GM12874 (cell line): ENCODE measurements around the gene C1orf210.

Source experiments
- TF ChIP-seq, protein P1 (sequence below): IDR thresholded peaks from 2 replicates; pipeline ENCODE4 v1.5.1; 2011; ENCODE audit warnings: low read depth, mild to moderate bottlenecking, control low read depth, low read length, moderate library complexity; ENCODE audit not compliant: insufficient read depth

C1orf210 gene

DNA sequence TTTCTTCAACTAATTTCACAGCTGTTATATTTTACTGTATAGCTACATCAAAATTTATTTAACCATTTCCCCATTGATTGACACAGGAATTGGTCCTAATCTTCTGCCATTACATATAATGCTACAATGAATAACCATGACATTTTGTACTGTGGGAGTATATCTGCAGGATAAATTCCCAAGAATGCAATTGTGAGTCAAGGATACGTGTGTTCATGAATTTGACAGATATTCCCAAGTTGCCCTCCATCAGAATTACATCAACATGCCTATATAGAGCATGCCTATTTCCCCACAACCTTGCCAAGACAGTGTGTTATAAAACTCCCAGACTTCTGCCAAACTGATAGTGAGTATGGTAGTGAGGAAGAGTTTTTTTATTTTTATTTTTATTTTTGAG lies 12.7 kb upstream of the C1orf210 start:
- TF ChIP-seq, protein P1, sequence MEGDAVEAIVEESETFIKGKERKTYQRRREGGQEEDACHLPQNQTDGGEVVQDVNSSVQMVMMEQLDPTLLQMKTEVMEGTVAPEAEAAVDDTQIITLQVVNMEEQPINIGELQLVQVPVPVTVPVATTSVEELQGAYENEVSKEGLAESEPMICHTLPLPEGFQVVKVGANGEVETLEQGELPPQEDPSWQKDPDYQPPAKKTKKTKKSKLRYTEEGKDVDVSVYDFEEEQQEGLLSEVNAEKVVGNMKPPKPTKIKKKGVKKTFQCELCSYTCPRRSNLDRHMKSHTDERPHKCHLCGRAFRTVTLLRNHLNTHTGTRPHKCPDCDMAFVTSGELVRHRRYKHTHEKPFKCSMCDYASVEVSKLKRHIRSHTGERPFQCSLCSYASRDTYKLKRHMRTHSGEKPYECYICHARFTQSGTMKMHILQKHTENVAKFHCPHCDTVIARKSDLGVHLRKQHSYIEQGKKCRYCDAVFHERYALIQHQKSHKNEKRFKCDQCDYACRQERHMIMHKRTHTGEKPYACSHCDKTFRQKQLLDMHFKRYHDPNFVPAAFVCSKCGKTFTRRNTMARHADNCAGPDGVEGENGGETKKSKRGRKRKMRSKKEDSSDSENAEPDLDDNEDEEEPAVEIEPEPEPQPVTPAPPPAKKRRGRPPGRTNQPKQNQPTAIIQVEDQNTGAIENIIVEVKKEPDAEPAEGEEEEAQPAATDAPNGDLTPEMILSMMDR: no peak

DNA sequence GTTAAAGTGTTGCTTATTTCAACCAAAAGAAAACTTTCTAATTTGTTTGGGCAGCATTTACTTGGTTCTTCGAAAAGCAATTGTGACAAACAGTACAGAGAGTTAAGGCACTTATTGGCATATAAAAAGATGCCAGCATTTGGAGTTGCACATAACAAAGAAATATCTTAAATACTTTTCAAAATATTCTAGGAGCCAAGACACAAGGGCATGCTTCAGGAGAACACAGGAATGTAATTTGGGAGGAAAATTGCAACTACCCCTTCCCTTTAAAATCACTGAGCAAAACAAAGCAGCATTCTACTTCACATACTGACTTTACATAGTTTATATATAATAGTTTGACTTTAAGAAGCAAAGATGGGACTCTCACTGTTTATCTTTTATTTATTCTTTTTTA lies 10.8 kb upstream of the C1orf210 start:
- TF ChIP-seq, protein P1: no peak

DNA sequence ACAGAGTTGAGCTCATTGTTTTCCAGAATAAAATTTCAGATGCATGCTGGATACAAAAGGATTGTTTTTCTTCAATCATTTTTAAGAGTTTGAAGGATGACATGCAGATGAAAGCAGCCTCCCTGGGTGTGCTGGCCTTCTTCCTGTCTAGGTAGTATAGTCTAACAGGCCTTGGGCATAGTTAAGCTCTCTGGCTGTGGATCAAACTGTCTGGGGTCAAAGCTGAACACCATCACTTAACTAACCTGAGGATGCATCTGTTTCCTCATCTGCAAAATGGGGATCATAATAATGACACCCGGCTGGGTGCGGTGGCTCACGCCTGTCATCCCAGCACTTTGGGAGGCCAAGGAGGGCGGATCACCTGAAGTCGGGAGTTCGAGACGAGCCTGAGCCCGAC lies 9.4 kb upstream of the C1orf210 start:
- TF ChIP-seq, protein P1: no peak

DNA sequence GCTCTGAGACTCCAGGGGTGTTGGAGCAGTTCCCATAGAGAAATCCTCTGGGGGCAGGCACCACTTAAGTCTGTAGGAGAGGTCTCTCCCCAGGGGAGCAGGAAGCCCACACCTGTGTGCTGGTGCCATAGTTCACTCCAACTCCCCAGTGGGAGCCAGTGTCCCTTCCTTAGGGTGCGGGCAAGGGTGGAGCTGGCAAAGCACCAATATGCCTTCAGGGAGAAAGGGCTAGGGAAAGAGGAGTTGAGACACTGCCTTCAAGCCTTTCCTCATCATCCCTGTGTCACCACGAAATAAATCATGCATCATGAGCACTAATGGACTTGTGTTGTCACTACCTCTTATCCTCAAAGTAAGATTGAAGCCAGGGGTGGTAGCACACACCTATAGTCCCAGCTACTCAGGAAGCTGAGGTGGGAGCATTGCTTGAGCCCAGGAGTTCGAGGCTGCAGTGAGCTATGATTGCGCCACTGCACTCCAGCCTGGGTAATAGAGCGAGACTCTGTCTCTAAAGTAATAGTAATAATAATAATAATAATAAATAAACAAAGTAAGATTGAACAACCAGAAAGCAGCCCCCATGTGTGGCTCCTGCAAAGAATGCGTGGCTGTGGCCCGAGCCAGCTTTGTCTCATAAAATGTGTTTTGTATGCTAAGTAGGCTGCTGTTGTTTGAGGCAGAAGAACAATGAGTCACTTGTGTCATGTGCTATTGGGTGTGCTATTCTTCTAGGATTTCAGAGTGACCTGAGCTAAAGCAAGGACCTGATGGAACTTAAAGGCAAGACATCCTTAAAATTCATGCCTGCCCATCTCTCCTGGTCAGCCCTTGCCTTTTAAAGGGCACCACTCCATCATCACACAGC lies 8.7 kb upstream of the C1orf210 start:
- TF ChIP-seq, protein P1: no peak

DNA sequence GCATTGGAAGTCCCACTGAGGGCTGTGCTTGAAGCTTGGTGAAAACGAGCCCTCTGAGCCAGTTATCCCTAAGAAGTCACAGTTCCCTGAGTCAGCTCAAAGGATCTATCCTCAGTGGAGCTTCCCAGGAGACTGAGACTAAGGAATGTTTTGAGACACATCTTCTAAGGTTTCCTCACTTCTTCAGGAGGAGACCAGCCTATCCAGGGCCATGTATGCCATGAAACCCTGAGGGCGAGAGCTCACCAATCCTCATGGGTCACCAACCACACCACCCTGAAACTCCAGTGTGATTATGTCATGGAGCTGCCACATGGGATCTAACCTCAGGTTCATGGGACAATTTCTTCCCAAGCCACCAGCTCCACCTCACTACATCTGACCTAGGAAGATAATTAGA lies 7.8 kb upstream of the C1orf210 start:
- TF ChIP-seq, protein P1: no peak

DNA sequence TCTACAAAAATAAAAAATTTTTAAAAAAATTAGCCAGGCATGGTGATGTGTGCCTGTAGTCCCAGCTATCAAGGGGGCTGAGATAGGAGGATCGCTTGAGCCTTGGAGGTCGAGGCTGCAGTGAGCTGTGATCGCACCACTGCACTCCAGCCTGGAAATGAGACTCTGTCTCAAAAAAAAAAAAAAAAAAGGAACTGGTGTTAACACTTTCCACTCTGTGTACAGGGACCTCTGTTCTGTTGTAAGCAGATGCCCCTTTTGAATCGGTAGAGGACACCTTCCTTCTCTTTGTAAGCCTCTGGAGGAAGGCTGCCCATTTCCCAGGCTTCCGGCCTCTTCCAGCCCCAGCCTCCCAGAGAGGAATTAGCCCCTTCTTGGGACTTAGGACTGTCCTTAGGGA lies 7.3 kb upstream of the C1orf210 start:
- TF ChIP-seq, protein P1: no peak

DNA sequence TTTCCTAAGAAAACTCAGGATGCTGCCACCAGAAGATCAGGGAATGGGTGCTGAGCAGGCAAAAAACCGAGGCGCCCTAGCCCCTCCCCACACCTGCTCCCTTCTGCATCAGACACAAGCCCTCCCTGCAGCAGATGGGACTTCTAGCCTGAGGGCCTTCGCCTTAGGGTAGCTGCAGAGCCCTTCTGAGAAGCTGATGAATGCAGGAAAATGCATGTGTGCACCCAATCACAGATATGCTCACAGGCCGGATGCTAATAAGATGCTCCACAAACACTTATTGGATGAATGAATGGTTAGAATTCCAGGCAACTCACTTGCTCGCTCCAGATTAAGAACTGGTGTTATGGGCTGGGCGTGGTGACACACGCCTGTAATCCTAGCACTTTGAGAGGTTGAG lies 6.8 kb upstream of the C1orf210 start:
- TF ChIP-seq, protein P1: no peak
